ENCODE data around the gene LMO3. TPM values are rescaled to one million over a fixed set of nuclear protein-coding genes. Genes with fewer than 3 reads are reported as not detected.
"Not testable (repeated sequence)": the region's sequence is repeated elsewhere in the genome, so short reads cannot be mapped to it uniquely, and the experiment has no call there.

Gene LMO3
- total RNA-seq, 1 donor from 2014 or later = 2.6 TPM

- ATAC-seq = no peak
- intact Hi-C loops (cut with micrococcal nuclease) = no loop called here
These were observed 43.5 kb downstream of the LMO3 start for GRCh38 chr12:16562435-16562834.

GRCh38 chr12:16560273-16560672 is 45.7 kb downstream of the LMO3 start:
- no peak for ATAC-seq
- DNase-seq = no peak
- intact Hi-C loops (cut with micrococcal nuclease) = no loop called here

More at GRCh38 chr12:16562435-16562834, 43.5 kb downstream of the LMO3 start:
- DNase-seq = no peak

- DNase-seq (no peak), ATAC-seq (no peak)
- intact Hi-C loops (cut with micrococcal nuclease) = no loop called here
These were observed 50.3 kb downstream of the LMO3 start for GRCh38 chr12:16555630-16556029.

GRCh38 chr12:16553457-16553856 is 52.5 kb downstream of the LMO3 start:
- intact Hi-C loops (cut with micrococcal nuclease) = no loop called here
- ATAC-seq = no peak
- no peak for DNase-seq

- ATAC-seq (no peak), DNase-seq (no peak)
- intact Hi-C loops (cut with micrococcal nuclease) = no loop called here
These were observed 53.7 kb downstream of the LMO3 start for GRCh38 chr12:16552301-16552700.

- no peak for ATAC-seq
- DNase-seq = no peak
- intact Hi-C loops (cut with micrococcal nuclease) = no loop called here
These were observed 60.1 kb downstream of the LMO3 start for GRCh38 chr12:16545836-16546235.

- DNase-seq (no peak), ATAC-seq (no peak)
- intact Hi-C loops (cut with micrococcal nuclease) = no loop called here
These were observed 63.4 kb downstream of the LMO3 start for GRCh38 chr12:16542586-16542985.

GRCh38 chr12:16537652-16538051 is 68.3 kb downstream of the LMO3 start:
- ATAC-seq; DNase-seq; intact Hi-C loops (cut with micrococcal nuclease): not testable (repeated sequence)

- ATAC-seq = no peak
- intact Hi-C loops (cut with micrococcal nuclease) = no loop called here
- DNase-seq = no peak
These were observed 74.3 kb downstream of the LMO3 start for GRCh38 chr12:16531621-16532020.

GRCh38 chr12:16530268-16530850 is 75.6 kb downstream of the LMO3 start:
- ATAC-seq (no peak), DNase-seq (no peak)
- intact Hi-C loops (cut with micrococcal nuclease) = no loop called here

- DNase-seq (no peak), ATAC-seq (peak; percentile 29)
- intact Hi-C loops (cut with micrococcal nuclease) = no loop called here
These were observed 79.3 kb downstream of the LMO3 start for GRCh38 chr12:16526693-16527092.

GRCh38 chr12:16524378-16524777 is 81.6 kb downstream of the LMO3 start:
- no peak for ATAC-seq
- intact Hi-C loops (cut with micrococcal nuclease) = no loop called here

GRCh38 chr12:16523951-16524331 is 82.0 kb downstream of the LMO3 start:
- intact Hi-C loops (cut with micrococcal nuclease) = no loop called here
- DNase-seq = no peak
- no peak for ATAC-seq

More at GRCh38 chr12:16524378-16524777, 81.6 kb downstream of the LMO3 start:
- DNase-seq = no peak

- DNase-seq (no peak), ATAC-seq (no peak)
- intact Hi-C loops (cut with micrococcal nuclease) = no loop called here
These were observed 82.5 kb downstream of the LMO3 start for GRCh38 chr12:16523284-16523950.

- ATAC-seq (no peak), DNase-seq (no peak)
- intact Hi-C loops (cut with micrococcal nuclease) = no loop called here
These were observed 85.6 kb downstream of the LMO3 start for GRCh38 chr12:16520328-16520727.

- DNase-seq (no peak), ATAC-seq (no peak)
- intact Hi-C loops (cut with micrococcal nuclease) = no loop called here
These were observed 90.3 kb downstream of the LMO3 start for GRCh38 chr12:16515666-16516065.

- ATAC-seq (no peak), DNase-seq (no peak)
- intact Hi-C loops (cut with micrococcal nuclease) = no loop called here
These were observed 92.7 kb downstream of the LMO3 start for GRCh38 chr12:16513231-16513630.

- DNase-seq = no peak
These were observed 96.6 kb downstream of the LMO3 start for GRCh38 chr12:16509411-16509810.

GRCh38 chr12:16506394-16506793 is 99.6 kb downstream of the LMO3 start:
- intact Hi-C loops (cut with micrococcal nuclease) = no loop called here
- DNase-seq (no peak), ATAC-seq (no peak)

More at GRCh38 chr12:16509411-16509810, 96.6 kb downstream of the LMO3 start:
- ATAC-seq = no peak
- intact Hi-C loops (cut with micrococcal nuclease) = no loop called here

- intact Hi-C loops (cut with micrococcal nuclease) = no loop called here
- ATAC-seq (no peak), DNase-seq (no peak)
These were observed 101.8 kb downstream of the LMO3 start for GRCh38 chr12:16504200-16504599.

GRCh38 chr12:16499611-16500010 is 106.4 kb downstream of the LMO3 start:
- DNase-seq (no peak), ATAC-seq (no peak)
- intact Hi-C loops (cut with micrococcal nuclease) = no loop called here

Measured in left ventricle myocardium superior (tissue), 1 donor.